Nucleus accumbens (tissue), 56 donors: Measurements from ENCODE around the gene TERT.

Experiments
- DNase-seq, 56 donors: peaks; one replicate each; lab custom pipeline; 2025; lab: John Stamatoyannopoulos, UW

The TERT gene

GRCh38 chr5:1265461-1266455, 29.1 kb downstream of the TERT start:
- no peak for DNase-seq

DNA sequence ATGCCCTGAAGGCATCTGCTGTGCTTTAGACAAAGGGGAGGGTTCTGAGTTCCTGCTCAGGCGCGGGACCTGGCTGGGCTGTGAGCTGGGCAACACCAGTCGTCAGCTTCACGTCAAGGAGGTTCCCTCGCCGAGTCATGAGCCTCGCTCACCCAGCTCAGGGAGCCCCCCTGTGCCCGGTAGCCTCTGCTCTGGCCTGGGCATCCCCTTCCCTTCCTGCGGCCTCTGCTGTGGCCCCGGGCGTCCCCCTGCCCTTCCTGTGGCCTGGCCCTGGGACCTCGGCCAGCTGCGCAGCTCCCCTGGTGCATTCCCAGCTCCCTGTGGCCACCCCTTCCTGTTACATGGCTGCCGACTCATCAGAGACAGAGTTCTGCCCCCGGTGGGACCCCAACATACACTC, 29.8 kb downstream of the TERT start:
- DNase-seq: no peak

- no peak for DNase-seq
Measured at GRCh38 chr5:1264211-1264610, 30.7 kb downstream of the TERT start.

GRCh38 chr5:1262381-1262780, 32.5 kb downstream of the TERT start:
- no peak for DNase-seq

DNA sequence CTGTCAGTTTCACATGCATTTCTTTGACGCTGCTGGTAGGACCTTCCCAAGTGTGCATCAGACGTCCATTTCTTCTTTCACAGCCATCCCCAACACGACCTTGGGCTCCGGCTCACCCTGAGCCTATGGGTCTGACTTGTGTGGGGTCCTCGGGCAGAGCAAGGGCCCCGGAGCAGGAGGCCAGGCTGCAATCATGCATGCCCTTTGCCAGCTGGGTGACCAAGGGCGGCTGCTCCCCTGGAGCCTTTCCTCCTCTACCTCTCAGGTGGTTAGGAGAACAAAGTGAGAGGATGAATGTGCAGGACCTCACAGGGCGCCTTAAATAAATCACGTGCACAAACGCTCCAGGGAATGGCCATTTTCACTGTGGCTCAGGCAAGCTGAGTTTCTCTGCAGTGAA, 33.2 kb downstream of the TERT start:
- no peak for DNase-seq

DNA sequence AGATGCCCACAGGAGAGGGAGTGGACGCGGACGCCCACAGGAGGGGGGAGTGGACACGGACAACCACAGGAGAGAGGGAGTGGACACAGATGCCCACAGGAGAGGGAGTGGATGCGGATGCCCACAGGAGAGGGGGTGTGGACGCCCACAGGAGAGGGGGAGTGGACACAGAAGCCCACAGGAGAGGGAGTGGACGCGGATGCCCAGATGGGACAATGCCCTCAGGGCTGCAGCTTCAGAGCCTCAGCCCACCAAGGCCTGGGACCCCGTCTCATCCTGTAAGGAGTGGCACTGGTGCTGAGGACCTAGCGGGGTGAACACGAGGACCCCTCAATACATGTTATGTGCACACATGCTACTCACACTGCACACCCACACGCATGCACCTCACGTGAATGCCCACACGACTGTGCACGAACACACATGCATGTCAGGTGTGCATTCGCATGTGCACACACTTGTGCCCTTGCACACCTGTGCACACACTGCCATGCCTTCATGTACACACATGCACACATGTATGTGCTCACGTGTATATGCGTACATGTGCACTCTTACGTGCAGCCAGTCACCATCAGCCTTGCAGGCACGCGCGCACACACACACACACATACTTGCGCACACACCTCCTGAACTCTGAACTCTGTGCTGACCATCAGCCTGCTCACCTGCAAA, 34.9 kb downstream of the TERT start:
- no peak for DNase-seq

DNA sequence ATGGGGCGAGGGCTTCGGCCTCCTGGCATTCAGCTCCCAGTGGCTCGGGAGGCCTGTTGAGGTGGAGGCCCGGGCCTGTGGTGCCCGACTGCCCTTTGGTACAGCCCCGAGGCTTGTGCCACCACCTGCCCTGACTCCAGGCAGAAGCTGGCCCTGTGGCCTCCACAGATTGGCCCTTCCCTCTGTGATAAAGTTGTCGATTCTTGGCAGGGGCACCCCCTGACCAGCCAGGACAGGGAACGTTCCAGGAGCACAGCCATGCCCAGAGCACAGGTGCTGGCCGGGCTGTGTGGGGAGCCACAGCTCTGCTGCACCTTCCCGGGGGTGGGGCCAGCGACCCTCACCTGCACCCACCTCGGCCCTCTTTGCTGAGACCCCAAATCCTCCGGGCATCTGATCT, 37.0 kb downstream of the TERT start:
- DNase-seq: no peak

DNA sequence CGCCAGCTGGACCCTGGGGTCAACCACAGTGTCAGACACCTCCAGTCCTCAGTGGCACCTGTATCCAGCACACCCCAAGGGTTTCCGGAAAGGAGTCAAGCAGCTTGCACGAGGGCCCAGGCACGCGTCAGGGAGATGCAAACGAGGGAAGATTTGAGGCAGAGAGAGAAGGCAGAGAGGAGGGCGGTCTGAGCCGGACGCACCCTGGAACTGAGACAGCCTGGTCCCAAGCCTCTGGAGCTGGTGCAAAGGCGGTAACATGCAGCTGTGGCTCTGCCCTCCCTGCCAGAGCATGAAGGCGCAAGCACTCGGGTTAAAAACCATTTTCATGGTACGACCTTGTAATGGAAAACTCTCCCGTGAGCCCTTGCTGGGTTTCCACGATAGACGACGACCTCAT, 37.5 kb downstream of the TERT start:
- no peak for DNase-seq

DNA sequence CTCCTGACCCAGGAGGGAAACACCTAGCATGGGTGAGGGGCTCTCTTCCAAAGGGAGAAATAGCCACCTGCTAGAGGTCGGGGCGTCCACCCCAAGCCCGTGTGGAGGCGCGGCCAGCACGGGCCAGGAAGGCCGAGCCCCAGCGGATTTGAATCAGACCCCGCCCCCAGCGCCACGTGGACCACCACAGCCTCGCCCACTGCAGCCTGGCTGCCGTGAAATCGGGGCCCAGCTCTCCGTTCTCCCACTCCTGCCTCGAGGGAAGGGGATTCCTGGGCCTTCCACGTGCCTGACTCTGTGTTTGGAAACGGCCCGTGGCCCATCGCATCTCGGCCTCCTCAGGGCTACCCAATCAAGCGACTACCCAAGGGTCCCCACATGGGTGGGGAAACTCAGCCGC, 38.1 kb downstream of the TERT start:
- no peak for DNase-seq

DNA sequence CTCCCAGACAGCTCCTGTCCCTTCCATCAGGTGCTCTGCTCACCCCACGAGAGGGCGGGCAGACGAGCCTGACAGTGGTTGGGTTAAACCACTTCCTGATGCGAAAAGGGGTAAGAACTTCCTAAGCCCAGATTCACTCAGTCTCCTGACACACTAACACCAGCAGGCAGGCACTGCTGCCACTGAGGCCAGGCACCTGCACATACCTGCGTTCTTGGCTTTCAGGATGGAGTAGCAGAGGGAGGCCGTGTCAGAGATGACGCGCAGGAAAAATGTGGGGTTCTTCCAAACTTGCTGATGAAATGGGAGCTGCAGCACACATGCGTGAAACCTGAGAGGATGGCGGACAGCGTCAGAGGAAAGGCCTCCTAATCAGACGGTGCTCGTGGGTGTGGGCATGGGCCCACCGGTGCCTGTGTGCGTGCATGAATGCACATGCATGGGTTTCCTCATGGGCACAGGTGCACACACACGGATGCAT, 39.7 kb downstream of the TERT start:
- DNase-seq: no peak

DNA sequence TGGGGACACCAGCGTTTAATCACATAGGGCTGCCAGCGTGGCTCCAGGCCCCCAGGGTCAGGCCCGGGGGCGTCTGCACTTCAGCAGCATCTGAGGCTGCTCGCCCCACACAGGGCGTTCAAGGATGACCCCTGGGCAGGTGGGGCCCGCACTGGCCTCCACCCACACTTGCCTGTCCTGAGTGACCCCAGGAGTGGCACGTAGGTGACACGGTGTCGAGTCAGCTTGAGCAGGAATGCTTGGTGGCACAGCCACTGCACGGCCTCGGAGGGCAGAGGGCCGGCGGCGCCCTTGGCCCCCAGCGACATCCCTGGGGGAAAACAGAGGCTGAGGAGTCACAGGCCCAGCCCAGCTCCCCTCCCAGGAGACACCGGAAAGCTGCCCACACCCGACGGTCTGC, 40.7 kb downstream of the TERT start:
- no peak for DNase-seq

DNA sequence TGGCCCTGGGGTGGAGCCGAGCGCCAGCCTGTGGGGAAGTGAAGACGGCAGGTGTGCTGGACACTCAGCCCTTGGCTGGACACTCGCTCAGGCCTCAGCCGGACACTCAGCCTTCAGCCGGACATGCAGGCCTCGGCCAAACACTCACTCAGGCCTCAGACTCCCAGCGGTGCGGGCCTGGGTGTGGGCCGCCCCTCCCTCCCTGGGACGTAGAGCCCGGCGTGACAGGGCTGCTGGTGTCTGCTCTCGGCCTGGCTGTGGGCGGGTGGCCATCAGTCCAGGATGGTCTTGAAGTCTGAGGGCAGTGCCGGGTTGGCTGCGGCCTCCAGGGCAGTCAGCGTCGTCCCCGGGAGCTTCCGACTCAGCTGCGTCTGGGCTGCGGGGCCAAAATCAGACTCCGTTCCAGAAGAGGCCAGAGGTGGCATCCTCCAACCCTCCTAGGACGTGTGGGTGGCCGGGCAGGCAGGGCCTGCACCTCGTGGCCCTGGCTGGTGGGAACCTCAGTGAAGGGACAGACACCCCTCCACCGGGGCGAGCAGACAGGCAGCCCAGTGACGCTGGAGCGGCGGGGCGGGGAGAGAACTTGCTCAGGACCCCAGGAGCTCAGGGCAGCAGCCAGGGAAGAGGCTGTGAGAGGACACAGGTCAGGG, 41.3 kb downstream of the TERT start:
- no peak for DNase-seq

DNA sequence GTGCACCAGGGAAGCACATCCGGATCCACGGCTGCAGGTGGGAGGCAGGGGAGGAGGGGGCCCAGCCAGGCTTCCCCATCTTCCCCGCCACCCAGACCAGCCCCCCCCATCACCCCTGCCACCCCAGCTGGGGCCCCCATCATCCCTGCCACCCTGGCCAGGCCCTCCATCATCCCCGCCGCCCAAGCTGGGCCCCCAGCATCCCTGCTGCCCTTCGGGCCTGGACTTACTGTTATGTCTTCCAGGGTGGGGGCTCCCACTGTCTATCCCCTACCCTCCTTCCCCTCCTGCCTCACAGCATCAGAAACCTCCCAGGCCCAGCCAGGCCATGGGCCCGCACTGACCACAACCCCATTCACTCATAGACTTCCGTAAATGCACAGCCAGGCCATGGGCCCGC, 42.2 kb downstream of the TERT start:
- no peak for DNase-seq

DNA sequence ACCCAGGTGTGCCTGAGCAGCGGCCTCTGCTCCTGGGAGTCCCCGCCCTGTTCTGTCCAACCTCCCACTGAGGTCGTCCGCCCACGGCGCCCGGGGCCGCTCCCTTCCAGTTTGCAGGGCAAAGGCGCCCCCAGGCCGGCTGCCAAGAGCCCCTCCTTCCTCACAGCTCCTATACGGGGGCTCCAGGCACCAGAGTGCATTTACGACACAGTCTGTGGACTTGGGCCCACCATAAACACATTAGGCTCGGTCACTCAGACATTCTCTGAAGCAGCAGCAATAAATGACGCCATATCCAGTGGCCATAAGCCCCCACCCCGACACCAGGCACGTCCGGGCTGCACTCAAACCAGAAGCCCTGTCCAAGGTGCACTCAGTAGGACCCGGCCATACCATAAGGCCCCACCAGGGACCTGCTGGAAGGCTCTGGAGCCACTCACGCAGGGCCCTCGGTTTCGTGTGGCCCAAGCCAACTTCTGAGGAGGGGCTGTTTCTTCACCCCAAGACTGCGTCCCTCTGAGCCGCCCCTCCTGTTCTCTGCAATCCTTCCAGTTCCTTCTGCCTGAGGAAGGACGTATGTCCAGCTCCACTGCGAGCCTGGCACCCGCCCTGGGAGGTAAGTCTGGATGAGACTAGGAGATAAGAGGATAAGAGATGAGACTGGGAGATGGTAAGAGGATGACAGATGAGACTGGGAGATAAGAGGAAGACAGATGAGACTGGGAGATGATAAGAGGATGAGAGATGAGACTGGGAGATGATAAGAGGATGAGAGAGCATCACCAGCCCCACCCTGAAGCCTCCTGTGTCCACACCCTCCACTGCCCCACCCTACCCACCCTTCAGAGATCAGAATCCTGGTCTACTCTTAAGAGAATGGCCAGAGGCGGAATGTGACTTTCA, 42.9 kb downstream of the TERT start:
- no peak for DNase-seq

- no peak for DNase-seq
Measured at GRCh38 chr5:1249366-1250280, 45.2 kb downstream of the TERT start.

DNA sequence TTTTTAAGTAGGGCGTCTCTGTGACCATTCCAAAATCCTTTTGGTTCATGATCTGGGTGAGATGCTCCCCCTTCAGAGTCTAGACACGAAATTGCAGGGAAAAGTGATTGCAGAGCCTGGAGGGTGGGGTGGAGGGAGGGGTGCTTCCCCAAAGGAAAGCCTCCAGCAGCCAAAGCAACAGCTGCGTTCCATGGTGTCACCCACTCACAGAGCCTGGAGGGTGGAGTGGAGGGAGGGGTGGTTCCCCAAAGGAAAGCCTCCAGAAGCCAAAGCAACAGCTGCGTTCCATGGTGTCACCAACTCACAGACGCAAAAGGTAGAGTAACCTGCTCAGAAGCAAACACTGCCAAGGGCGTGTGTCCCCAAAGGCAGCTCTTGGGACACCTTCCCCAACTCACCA, 47.1 kb downstream of the TERT start:
- DNase-seq: peak in 7 of 56 donors; percentile 2 to 31 (median 13)

DNA sequence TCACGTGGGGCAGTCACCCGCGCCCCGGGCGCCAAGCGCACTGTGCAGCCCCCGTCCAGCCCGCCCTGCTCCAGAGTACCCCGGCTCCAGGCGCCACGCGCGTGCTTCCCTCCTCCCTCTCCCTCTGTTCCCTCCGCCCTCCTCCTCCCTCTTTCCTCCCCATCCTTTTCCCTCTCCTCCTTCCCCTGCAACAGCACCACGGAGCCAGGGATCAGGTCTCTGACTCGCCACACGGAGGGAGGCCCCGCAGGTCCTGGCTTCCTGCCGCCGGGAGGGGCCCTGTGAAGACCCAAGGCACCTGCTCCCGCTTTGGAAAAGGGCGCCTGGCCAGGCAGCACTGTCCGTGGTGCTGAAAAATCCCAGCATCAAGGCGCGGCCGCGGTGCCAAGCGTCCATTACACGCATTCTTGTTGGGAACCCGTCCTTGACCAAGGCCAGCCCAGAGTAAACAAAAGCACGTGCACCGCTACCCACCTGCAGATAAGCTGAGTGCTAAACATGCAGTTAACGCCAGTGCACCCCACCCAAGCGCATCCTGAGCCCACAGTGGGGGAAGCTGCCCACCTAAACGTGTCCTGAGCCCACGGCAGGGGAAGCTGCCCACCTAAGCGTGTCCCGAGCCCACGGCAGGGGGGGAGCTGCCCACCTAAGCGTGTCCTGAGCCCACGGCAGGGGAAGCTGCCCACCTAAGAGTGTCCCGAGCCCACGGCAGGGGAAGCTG, 48.0 kb downstream of the TERT start:
- DNase-seq: peak in 4 of 56 donors; percentile 3 to 25 (median 6)

- DNase-seq: peak in 2 of 56 donors; percentile 6 to 36
Measured at GRCh38 chr5:1245905-1246576, 48.8 kb downstream of the TERT start.
